Aorta (tissue), 5 donors: ENCODE measurements around the gene AFF3. TPM values are rescaled to one million over a fixed set of nuclear protein-coding genes. Genes with fewer than 3 reads are reported as not detected.

Source experiments
- ATAC-seq: fragments of 200-7000 bp; cut with Tn5 transposase; one replicate; pipeline ENCODE4 v1.9.1; 2022; ENCODE audit warnings: moderate library complexity; ENCODE audit not compliant: low FRiP score
- DNase-seq, 2 donors: peaks; one replicate each; pipeline ENCODE4 v3.0.0-alpha.2; 2020
- H3K27ac ChIP-seq, 2 donors: one replicate each; pipeline ENCODE4 v1.5.1; 2013; ENCODE audit warnings: low read length in 2 of 2, mild to moderate bottlenecking in 2 of 2, moderate library complexity in 2 of 2, control low read depth in 1 of 2, inconsistent platforms in 1 of 2, low read depth in 1 of 2
- H3K27me3 ChIP-seq, 2 donors: one replicate each; pipeline ENCODE4 v1.6.1; 2013; ENCODE audit warnings: control low read depth in 1 of 2, low read length in 1 of 2, mild to moderate bottlenecking in 1 of 2, moderate library complexity in 1 of 2; ENCODE audit not compliant: insufficient read depth in 2 of 2, control insufficient read depth in 1 of 2
- H3K36me3 ChIP-seq, 2 donors: one replicate each; pipeline ENCODE4 v1.6.1; 2013; ENCODE audit warnings: control low read depth in 1 of 2, low read length in 1 of 2, mild to moderate bottlenecking in 1 of 2; ENCODE audit not compliant: insufficient read depth in 2 of 2, control insufficient read depth in 1 of 2
- H3K4me1 ChIP-seq, 2 donors: one replicate each; pipeline ENCODE4 v1.6.1; 2013; ENCODE audit warnings: low read length in 2 of 2, control low read depth in 1 of 2, mild to moderate bottlenecking in 1 of 2, moderate library complexity in 1 of 2; ENCODE audit not compliant: insufficient read depth in 2 of 2, control insufficient read depth in 1 of 2
- H3K4me3 ChIP-seq, 2 donors: one replicate each; pipeline ENCODE4 v1.5.1; 2013; ENCODE audit warnings: low read length in 2 of 2, control low read depth in 1 of 2, mild to moderate bottlenecking in 1 of 2
- H3K9me3 ChIP-seq: one replicate; pipeline ENCODE4 v1.6.1; 2013; ENCODE audit warnings: mild to moderate bottlenecking, low read length; ENCODE audit not compliant: control insufficient read depth
- WGBS, 2 donors: extraction: QIAGEN DNeasy Blood & Tissue Kit; methylation state at CpG; one replicate each; pipeline ENCODE4 v1.1.7; 2013; 5-methylcytosine and 5-hydroxymethylcytosine counted together
- intact Hi-C, 2 donors: fragments of 100-400 bp; cut with DNase I; formaldehyde crosslinking; loops; one replicate each; pipeline versions ENCODE4 v1.14.2 to v1.15.0; 2022
- polyA plus RNA-seq, 2 donors: library from polyadenylated mRNA; stranded (reverse); fragments of 200-250 nt; gene quantifications; one replicate each; pipeline ENCODE4 v1.2.3, GENCODE V29; 2013
- total RNA-seq, 2 donors: library from RNA; stranded (reverse); fragmentation: NEBNext Ultra II Directional; extraction: Animal tissue kit (Norgen Biotek cat#: 25700); gene quantifications; one replicate each; pipeline ENCODE4 v1.2.1, GENCODE V29; 2021
- donor health status: healthy with polysubstance abuse.
- donor health status: Bipolar disorder and iron deficiency.
- donor health status: DM: no; HTN: no; CAD: no.
- donor health status: DM: no; HTN: no; CAD: no.
- donor health status: DM: yes; HTN: yes; CAD: no.

AFF3 gene
- total and polyA plus RNA-seq, 4 donors, result 0.25 to 15.7 (median 5.5) TPM

- H3K4me1 ChIP-seq, result peaks cover 0 to 5% of the 10 kb centered on the region in 2 donors
- intact Hi-C loops, result no loop called here
- no peak overlapping the region for H3K27ac ChIP-seq
- no peaks in the 10 kb centered on the region for H3K9me3 ChIP-seq
- no peak overlapping the region for H3K4me3 ChIP-seq
- 92% methylated on average over 11 of the region's 11 CpGs for WGBS, 2 donors
- DNase-seq (no peak), ATAC-seq (no peak)
- H3K36me3 ChIP-seq, result no peaks in the 10 kb centered on the region
- no peaks in the 10 kb centered on the region for H3K27me3 ChIP-seq
Observed at GRCh38 chr2:99867770-99868169, 274.6 kb downstream of the AFF3 start.

- Histone ChIP-seq H3K4me1 (peaks cover 0 to 5% of the 10 kb centered on the region in 2 donors), H3K9me3 (no peaks in the 10 kb centered on the region), H3K4me3 (no peak overlapping the region), H3K27me3 (no peaks in the 10 kb centered on the region), H3K27ac (no peak overlapping the region), H3K36me3 (no peaks in the 10 kb centered on the region)
- no peak for DNase-seq
- 76 to 93% methylated on average over 9 of the region's 9 CpGs for WGBS, 2 donors
- intact Hi-C loops, result no loop called here
- no peak for ATAC-seq
Observed at GRCh38 chr2:99865818-99866676, 276.3 kb downstream of the AFF3 start.

GRCh38 chr2:99864561-99865553 lies 277.5 kb downstream of the AFF3 start:
- DNase-seq, result peak in 1 of 2 donors; percentile 43
- peaks cover 0 to 5% of the 10 kb centered on the region in 2 donors for H3K4me1 ChIP-seq
- H3K36me3 ChIP-seq, result no peaks in the 10 kb centered on the region
- H3K27ac ChIP-seq, result no peak overlapping the region
- peak; percentile 75 for ATAC-seq
- intact Hi-C loops, result no loop called here
- no peak overlapping the region for H3K4me3 ChIP-seq
- H3K9me3 ChIP-seq, result no peaks in the 10 kb centered on the region
- 31 to 39% methylated on average over 10 of the region's 10 CpGs for WGBS, 2 donors
- H3K27me3 ChIP-seq, result no peaks in the 10 kb centered on the region

GRCh38 chr2:99863903-99864270 lies 278.5 kb downstream of the AFF3 start:
- Histone ChIP-seq H3K36me3 (no peaks in the 10 kb centered on the region), H3K4me3 (no peak overlapping the region), H3K4me1 (peaks cover 0 to 5% of the 10 kb centered on the region in 2 donors), H3K27ac (no peak overlapping the region), H3K27me3 (no peaks in the 10 kb centered on the region), H3K9me3 (no peaks in the 10 kb centered on the region)
- WGBS, 2 donors, result 77 to 78% methylated on average over 2 of the region's 2 CpGs
- intact Hi-C loops, result no loop called here
- ATAC-seq (no peak), DNase-seq (no peak)

GRCh38 chr2:99863236-99863902 lies 279.0 kb downstream of the AFF3 start:
- ATAC-seq (no peak), DNase-seq (no peak)
- intact Hi-C loops, result no loop called here
- Histone ChIP-seq H3K36me3 (no peaks in the 10 kb centered on the region), H3K27me3 (no peaks in the 10 kb centered on the region), H3K9me3 (no peaks in the 10 kb centered on the region), H3K27ac (no peak overlapping the region), H3K4me1 (peaks cover 0 to 5% of the 10 kb centered on the region in 2 donors), H3K4me3 (no peak overlapping the region)
- 96 to 97% methylated on average over 4 of the region's 4 CpGs for WGBS, 2 donors

GRCh38 chr2:99862566-99862965 lies 279.8 kb downstream of the AFF3 start:
- H3K4me1 ChIP-seq, result peaks cover 0 to 5% of the 10 kb centered on the region in 2 donors
- no peak overlapping the region for H3K4me3 ChIP-seq
- H3K27ac ChIP-seq, result no peak overlapping the region
- intact Hi-C loops, result no loop called here
- no peaks in the 10 kb centered on the region for H3K9me3 ChIP-seq
- no peaks in the 10 kb centered on the region for H3K36me3 ChIP-seq
- WGBS, 2 donors, result 70 to 72% methylated on average over 3 of the region's 3 CpGs
- no peak for DNase-seq
- ATAC-seq, result no peak
- no peaks in the 10 kb centered on the region for H3K27me3 ChIP-seq

GRCh38 chr2:99861376-99861760 lies 281.0 kb downstream of the AFF3 start:
- H3K4me1 ChIP-seq, result peaks cover 0 to 3% of the 10 kb centered on the region in 2 donors
- 48 to 53% methylated on average over 2 of the region's 2 CpGs for WGBS, 2 donors
- intact Hi-C loops, result no loop called here
- H3K9me3 ChIP-seq, result no peaks in the 10 kb centered on the region
- no peaks in the 10 kb centered on the region for H3K27me3 ChIP-seq
- no peaks in the 10 kb centered on the region for H3K36me3 ChIP-seq
- ATAC-seq, result no peak
- DNase-seq, result no peak
- no peak overlapping the region for H3K27ac ChIP-seq
- no peak overlapping the region for H3K4me3 ChIP-seq

- no peaks in the 10 kb centered on the region for H3K4me1 ChIP-seq
- no peaks in the 10 kb centered on the region for H3K27me3 ChIP-seq
- no peaks in the 10 kb centered on the region for H3K36me3 ChIP-seq
- ATAC-seq (no peak), DNase-seq (no peak)
- 87 to 90% methylated on average over 4 of the region's 4 CpGs for WGBS, 2 donors
- H3K9me3 ChIP-seq, result no peaks in the 10 kb centered on the region
- H3K27ac ChIP-seq, result no peak overlapping the region
- H3K4me3 ChIP-seq, result no peak overlapping the region
- intact Hi-C loops, result no loop called here
Observed at GRCh38 chr2:99860720-99861375, 281.5 kb downstream of the AFF3 start.
